ENCODE data around the gene HEATR9. TPM values are rescaled to one million over a fixed set of nuclear protein-coding genes. Genes with fewer than 3 reads are reported as not detected.

Gene HEATR9
- total and polyA plus RNA-seq, 2 donors from 2014 or later: 0.16 TPM; not detected in 1

- DNase-seq: peak in 4 of 5 donors; percentile 57 to 87 (median 72)
- intact Hi-C loops (cut with DNase I): no loop called here
- no peak overlapping the region for H3K4me3 ChIP-seq (ENCODE audit: low read length in 3 of 3)
- H3K27ac ChIP-seq (ENCODE audit: low read depth in 2 of 2, low read length in 2 of 2): no peak overlapping the region
- peaks cover 3 to 25% (median 12%) of the 10 kb centered on the region in 3 donors for H3K36me3 ChIP-seq (ENCODE audit: control insufficient read depth in 2 of 3, insufficient read depth in 3 of 3, low read length in 3 of 3)
- FAIRE-seq: no peak
- no peak overlapping the region for H3K9ac ChIP-seq (ENCODE audit: low read length in 3 of 3)
- H3K9me3 ChIP-seq (ENCODE audit: control insufficient read depth in 2 of 3, insufficient read depth in 1 of 3, low read length in 3 of 3): no peaks in the 10 kb centered on the region
- TF ChIP-seq, protein P1, sequence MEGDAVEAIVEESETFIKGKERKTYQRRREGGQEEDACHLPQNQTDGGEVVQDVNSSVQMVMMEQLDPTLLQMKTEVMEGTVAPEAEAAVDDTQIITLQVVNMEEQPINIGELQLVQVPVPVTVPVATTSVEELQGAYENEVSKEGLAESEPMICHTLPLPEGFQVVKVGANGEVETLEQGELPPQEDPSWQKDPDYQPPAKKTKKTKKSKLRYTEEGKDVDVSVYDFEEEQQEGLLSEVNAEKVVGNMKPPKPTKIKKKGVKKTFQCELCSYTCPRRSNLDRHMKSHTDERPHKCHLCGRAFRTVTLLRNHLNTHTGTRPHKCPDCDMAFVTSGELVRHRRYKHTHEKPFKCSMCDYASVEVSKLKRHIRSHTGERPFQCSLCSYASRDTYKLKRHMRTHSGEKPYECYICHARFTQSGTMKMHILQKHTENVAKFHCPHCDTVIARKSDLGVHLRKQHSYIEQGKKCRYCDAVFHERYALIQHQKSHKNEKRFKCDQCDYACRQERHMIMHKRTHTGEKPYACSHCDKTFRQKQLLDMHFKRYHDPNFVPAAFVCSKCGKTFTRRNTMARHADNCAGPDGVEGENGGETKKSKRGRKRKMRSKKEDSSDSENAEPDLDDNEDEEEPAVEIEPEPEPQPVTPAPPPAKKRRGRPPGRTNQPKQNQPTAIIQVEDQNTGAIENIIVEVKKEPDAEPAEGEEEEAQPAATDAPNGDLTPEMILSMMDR (IDR thresholded peaks at IDR 0.05; ENCODE audit: borderline replicate concordance, extremely low read depth, insufficient read depth): peak; percentile 53
- H3K4me1 ChIP-seq (ENCODE audit: control insufficient read depth in 2 of 3, insufficient read depth in 2 of 3, low read depth in 1 of 3, low read length in 3 of 3): no peaks in the 10 kb centered on the region
- H3K27me3 ChIP-seq (ENCODE audit: control insufficient read depth, insufficient read depth, low read length): no peaks in the 10 kb centered on the region
These were observed 19.0 kb downstream of the HEATR9 start for GRCh38 chr17:35849469-35850348.

DNA sequence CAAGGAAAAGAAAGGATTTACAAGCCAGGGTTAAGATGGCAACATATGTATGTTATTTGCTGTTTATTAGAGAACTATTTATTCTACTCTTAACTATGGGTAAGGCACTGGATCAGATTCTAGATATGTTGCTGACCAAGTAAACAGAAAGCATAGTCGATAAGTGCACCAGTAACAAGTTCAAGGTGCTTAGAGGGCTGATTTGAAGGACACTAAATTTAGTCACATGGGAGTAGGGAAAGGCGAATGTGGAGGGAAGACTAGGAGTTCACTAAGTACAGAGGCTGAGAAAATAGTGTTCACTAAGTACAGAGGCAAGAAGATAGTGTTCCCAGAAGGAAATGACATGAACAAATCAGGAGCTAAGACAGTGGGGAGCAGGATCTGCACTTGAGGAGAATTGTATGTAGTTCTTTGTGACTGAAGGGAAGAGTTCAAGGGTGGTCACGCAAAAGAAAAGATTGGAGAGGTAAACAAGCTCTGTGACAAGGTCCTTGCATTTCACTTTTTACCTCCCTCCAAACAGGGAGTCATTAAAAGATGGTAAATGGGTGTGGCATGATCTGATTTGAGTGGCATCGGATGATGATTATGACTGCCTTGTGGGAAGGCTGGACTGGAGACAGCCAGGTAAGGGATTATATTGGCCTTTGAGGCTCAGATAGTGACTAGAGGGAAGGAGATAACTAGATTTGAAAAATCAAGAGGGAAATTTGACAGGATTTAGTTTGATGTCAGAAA is 20.9 kb downstream of the HEATR9 start:
- TF ChIP-seq, protein P1 (IDR thresholded peaks at IDR 0.05; ENCODE audit: borderline replicate concordance, extremely low read depth, insufficient read depth): no peak
- H3K4me1 ChIP-seq (ENCODE audit: control insufficient read depth in 2 of 3, insufficient read depth in 2 of 3, low read depth in 1 of 3, low read length in 3 of 3): no peaks in the 10 kb centered on the region
- FAIRE-seq (no peak), DNase-seq (no peak)
- H3K4me3 ChIP-seq (ENCODE audit: low read length in 3 of 3): no peak overlapping the region
- intact Hi-C loops (cut with DNase I): no loop called here
- H3K27ac ChIP-seq (ENCODE audit: low read depth in 2 of 2, low read length in 2 of 2): no peak overlapping the region
- no peaks in the 10 kb centered on the region for H3K9me3 ChIP-seq (ENCODE audit: control insufficient read depth in 2 of 3, insufficient read depth in 1 of 3, low read length in 3 of 3)
- no peaks in the 10 kb centered on the region for H3K27me3 ChIP-seq (ENCODE audit: control insufficient read depth, insufficient read depth, low read length)
- no peak overlapping the region for H3K9ac ChIP-seq (ENCODE audit: low read length in 3 of 3)
- H3K36me3 ChIP-seq (ENCODE audit: control insufficient read depth in 2 of 3, insufficient read depth in 3 of 3, low read length in 3 of 3): peaks cover 12 to 35% (median 26%) of the 10 kb centered on the region in 3 donors

DNA sequence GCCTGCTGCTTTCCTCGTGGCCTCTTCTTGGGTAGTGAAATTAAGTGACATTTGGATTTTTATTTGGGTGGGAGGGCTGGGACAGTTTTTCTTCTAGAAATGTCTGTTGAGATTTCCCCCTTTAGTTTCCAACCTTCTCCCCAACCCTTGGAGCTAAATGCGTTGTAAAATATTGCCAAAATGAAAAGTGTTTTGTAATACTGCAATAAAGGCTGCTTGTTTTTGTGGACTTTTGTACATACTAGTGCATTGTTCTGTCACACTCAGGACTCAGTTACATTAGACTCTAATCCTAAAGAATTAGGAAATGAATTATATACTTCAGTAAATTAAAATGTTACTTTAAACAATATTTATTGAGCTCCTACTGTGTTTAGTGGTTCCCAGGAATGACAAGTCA is 21.7 kb downstream of the HEATR9 start:
- Histone ChIP-seq H3K27ac (ENCODE audit: low read depth in 2 of 2, low read length in 2 of 2) (no peak overlapping the region), H3K4me1 (ENCODE audit: control insufficient read depth in 2 of 3, insufficient read depth in 2 of 3, low read depth in 1 of 3, low read length in 3 of 3) (no peaks in the 10 kb centered on the region), H3K9me3 (ENCODE audit: control insufficient read depth in 2 of 3, insufficient read depth in 1 of 3, low read length in 3 of 3) (no peaks in the 10 kb centered on the region), H3K27me3 (ENCODE audit: control insufficient read depth, insufficient read depth, low read length) (no peaks in the 10 kb centered on the region), H3K4me3 (ENCODE audit: low read length in 3 of 3) (no peak overlapping the region), H3K36me3 (ENCODE audit: control insufficient read depth in 2 of 3, insufficient read depth in 3 of 3, low read length in 3 of 3) (peaks cover 12 to 40% (median 31%) of the 10 kb centered on the region in 3 donors), H3K9ac (ENCODE audit: low read length in 3 of 3) (no peak overlapping the region)
- FAIRE-seq (no peak), DNase-seq (no peak)
- intact Hi-C loops (cut with DNase I): no loop called here
- TF ChIP-seq, protein P1 (IDR thresholded peaks at IDR 0.05; ENCODE audit: borderline replicate concordance, extremely low read depth, insufficient read depth): no peak
